ENCODE data around the gene RNASEH2C. TPM values are rescaled to one million over a fixed set of nuclear protein-coding genes. Genes with fewer than 3 reads are reported as not detected.

RNASEH2C gene
- total and polyA plus RNA-seq, 2 of the 13 experiments (the other 11 are each of a cell fraction or from before 2014, with no cell fraction given): 27.4 to 50.9 TPM

GRCh38 chr11:65711785-65712632, 8.6 kb downstream of the RNASEH2C start, which contains the start of gene KAT5 (continued):
- TF ChIP-seq AFF4 (CRISPR knock-in tag; IDR thresholded peaks at IDR 0.05) (no peak), PAX8 (CRISPR knock-in tag; IDR thresholded peaks at IDR 0.05; ENCODE audit: borderline replicate concordance) (no peak), ARNT2 (CRISPR knock-in tag; IDR thresholded peaks at IDR 0.05; ENCODE audit: low read depth) (peak; percentile 92), SIX4 (CRISPR knock-in tag; IDR thresholded peaks at IDR 0.05) (peak; percentile 56), NR2C2 (CRISPR knock-in tag; IDR thresholded peaks at IDR 0.05; ENCODE audit: borderline replicate concordance) (peak; percentile 86; the same call in 1 of the 2 replicates), ZNF747 (CRISPR knock-in tag; IDR thresholded peaks at IDR 0.05; ENCODE audit: borderline replicate concordance) (peak; percentile 93), ZNF564 (CRISPR knock-in tag; IDR thresholded peaks at IDR 0.05) (peak; percentile 92), RBAK (CRISPR knock-in tag; IDR thresholded peaks at IDR 0.05) (no peak), KDM6A (CRISPR knock-in tag; IDR thresholded peaks at IDR 0.05; ENCODE audit: low read depth) (no peak), POLR2G (IDR thresholded peaks at IDR 0.05; ENCODE audit: low read depth, low read length) (peak; percentile 88), ZBTB2 (CRISPR knock-in tag; IDR thresholded peaks at IDR 0.05; ENCODE audit: low read depth) (peak; percentile 81), ZSCAN9 (CRISPR knock-in tag; IDR thresholded peaks at IDR 0.05; ENCODE audit: borderline replicate concordance) (peak; percentile 97), CHCHD3 (CRISPR knock-in tag; IDR thresholded peaks at IDR 0.05) (no peak), HHEX (CRISPR knock-in tag; IDR thresholded peaks at IDR 0.05) (no peak), DBP (CRISPR knock-in tag; IDR thresholded peaks at IDR 0.05; ENCODE audit: not compliant biosample characterization) (peak; percentile 60), JDP2 (CRISPR knock-in tag; IDR thresholded peaks at IDR 0.05; ENCODE audit: borderline replicate concordance) (no peak), FOXC1 (CRISPR knock-in tag; IDR thresholded peaks at IDR 0.05; ENCODE audit: borderline replicate concordance) (peak; percentile 92), ZSCAN20 (CRISPR knock-in tag; IDR thresholded peaks at IDR 0.05; ENCODE audit: borderline replicate concordance) (no peak), MXI1 (IDR thresholded peaks at IDR 0.05; ENCODE audit: borderline replicate concordance, low read depth, low read length) (peak; percentile 66; the same call in 1 of the 3 replicates), MAZ (IDR thresholded peaks at IDR 0.05; ENCODE audit: borderline replicate concordance, low read depth, low read length) (peak; percentile 82; the same call in 1 of the 2 replicates), MAZ (CRISPR knock-in tag; IDR thresholded peaks at IDR 0.05; ENCODE audit: low read depth) (peak; percentile 93), SOX6 (IDR thresholded peaks at IDR 0.05) (no peak), SOX6 (CRISPR knock-in tag; IDR thresholded peaks at IDR 0.05) (peak; percentile 82), POGZ (CRISPR knock-in tag; IDR thresholded peaks at IDR 0.05) (peak; percentile 95)
